22Rv1 (cell line): ENCODE data around the gene ANAPC4.

ENCODE experiments used
- H3K27ac ChIP-seq: fragments of 450-650 bp; 2 replicates; pipeline ENCODE4 v1.5.1; 2017
- ZFX ChIP-seq: fragments of 450-650 bp; IDR thresholded peaks from 2 replicates; pipeline ENCODE4 v1.6.1; 2017; ENCODE audit warnings: antibody characterized with exemption, borderline replicate concordance
- TF ChIP-seq, protein P1 (sequence below): fragments of 450-650 bp; IDR thresholded peaks from 2 replicates; pipeline ENCODE4 v1.5.1; 2017; ENCODE audit warnings: mild to moderate bottlenecking

Gene ANAPC4

GRCh38 chr4:25446611-25447010 is 69.5 kb downstream of the ANAPC4 start:
- TF ChIP-seq, protein P1, sequence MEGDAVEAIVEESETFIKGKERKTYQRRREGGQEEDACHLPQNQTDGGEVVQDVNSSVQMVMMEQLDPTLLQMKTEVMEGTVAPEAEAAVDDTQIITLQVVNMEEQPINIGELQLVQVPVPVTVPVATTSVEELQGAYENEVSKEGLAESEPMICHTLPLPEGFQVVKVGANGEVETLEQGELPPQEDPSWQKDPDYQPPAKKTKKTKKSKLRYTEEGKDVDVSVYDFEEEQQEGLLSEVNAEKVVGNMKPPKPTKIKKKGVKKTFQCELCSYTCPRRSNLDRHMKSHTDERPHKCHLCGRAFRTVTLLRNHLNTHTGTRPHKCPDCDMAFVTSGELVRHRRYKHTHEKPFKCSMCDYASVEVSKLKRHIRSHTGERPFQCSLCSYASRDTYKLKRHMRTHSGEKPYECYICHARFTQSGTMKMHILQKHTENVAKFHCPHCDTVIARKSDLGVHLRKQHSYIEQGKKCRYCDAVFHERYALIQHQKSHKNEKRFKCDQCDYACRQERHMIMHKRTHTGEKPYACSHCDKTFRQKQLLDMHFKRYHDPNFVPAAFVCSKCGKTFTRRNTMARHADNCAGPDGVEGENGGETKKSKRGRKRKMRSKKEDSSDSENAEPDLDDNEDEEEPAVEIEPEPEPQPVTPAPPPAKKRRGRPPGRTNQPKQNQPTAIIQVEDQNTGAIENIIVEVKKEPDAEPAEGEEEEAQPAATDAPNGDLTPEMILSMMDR, result no peak
- no peak for TF ChIP-seq ZFX
- no peak overlapping the region for H3K27ac ChIP-seq

DNA sequence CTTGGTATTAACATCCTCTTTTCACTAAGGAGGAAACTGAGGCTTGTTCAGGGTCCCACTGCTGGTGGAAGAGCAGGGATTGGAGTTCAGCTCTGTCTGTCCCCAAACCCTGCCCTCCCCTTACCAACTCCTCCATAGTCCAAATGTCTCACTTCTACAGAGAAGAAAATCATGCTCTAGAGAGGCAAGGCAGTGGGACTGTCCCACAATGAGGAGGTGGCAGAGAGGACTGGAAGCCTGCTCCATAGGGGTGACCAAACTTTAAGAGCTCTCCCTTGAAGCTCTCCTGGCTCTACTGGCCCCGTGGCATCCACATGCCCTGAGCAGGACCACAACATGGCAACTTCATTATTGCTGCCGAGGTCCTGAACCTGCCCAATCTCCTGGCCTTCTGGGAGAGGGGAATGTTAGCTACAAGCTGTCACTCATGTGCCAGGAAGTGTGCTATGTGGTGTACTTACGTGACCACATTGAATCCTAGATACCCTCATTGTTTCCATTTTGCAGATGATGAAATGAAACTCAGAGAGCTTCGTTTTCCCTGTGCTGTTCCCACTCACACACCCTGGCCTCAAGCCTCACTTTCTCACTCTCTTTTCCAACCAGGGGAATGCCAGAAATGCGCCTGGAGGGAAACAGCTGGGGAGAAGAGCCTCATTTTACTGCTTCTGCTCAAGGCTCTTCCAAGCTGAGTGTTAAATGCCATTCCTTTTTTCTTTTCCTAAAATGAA is 71.5 kb downstream of the ANAPC4 start:
- TF ChIP-seq, protein P1, result no peak
- H3K27ac ChIP-seq, result no peak overlapping the region

- no peak overlapping the region for H3K27ac ChIP-seq
- TF ChIP-seq, protein P1, result no peak
- TF ChIP-seq ZFX, result no peak
Measured at GRCh38 chr4:25449270-25449669, 72.2 kb downstream of the ANAPC4 start.

DNA sequence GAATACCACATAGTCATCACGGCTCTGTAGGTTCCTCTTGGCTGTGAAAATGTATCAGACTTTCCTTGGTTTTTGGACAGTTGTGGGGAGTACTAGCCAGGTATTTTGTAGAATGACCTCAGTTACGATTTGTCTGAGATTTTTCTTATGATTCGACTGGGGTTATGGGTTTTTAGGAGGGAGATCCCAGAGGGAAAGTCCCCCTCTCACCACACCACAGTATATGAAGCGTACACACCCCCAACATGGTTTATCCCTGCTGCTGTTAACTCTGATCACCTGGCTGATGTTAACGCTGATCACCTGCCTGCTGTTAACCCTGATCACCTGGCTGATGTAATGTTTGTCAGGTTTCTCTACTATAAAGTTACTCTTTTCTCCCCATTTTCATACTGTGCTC is 72.6 kb downstream of the ANAPC4 start:
- TF ChIP-seq ZFX, result no peak
- TF ChIP-seq, protein P1, result no peak
- no peak overlapping the region for H3K27ac ChIP-seq

DNA sequence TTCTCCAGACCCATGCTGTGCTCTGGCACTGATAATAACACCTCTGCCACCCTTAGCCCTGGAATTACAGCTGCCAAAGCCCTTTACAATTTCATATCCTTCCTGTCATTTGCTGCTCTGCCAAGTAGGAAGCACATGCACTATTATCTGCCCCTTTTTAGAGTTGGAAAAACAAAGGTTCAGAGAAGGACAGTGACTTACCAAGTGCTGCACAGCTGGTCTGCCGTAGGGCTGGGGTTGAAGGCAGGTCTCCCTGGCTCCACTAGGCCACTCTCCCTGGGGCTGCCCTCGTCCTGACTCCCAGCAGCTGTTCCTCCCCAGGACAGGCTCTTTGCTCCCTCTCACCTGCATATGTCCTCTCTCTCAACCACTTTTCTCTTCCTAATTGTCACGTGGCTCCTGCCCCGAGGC is 73.4 kb downstream of the ANAPC4 start:
- TF ChIP-seq, protein P1, result no peak
- TF ChIP-seq ZFX, result no peak
- no peak overlapping the region for H3K27ac ChIP-seq

DNA sequence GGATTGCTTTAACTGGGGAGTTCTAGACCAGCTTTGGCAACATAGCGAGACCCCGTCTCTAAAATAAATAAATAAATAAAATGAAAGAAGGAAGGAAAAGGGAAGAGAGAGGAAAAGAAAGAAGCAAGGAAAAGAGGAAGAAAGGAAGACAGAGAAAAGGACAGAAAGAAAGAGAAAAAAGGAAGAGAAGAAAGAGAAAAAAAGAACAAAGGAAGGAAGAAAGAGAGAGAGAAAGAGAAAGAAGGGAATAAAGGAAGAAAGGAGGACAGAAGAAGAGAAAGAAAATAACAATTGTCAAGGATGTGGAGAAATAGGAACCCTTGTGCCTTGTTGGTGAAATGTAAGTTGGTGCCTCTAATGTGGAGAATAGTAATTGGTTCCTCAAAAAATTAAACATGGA is 74.6 kb downstream of the ANAPC4 start:
- TF ChIP-seq ZFX, result no peak
- TF ChIP-seq, protein P1, result no peak
- no peak overlapping the region for H3K27ac ChIP-seq

GRCh38 chr4:25452081-25452480 is 75.0 kb downstream of the ANAPC4 start:
- TF ChIP-seq ZFX, result no peak
- H3K27ac ChIP-seq, result no peak overlapping the region

DNA sequence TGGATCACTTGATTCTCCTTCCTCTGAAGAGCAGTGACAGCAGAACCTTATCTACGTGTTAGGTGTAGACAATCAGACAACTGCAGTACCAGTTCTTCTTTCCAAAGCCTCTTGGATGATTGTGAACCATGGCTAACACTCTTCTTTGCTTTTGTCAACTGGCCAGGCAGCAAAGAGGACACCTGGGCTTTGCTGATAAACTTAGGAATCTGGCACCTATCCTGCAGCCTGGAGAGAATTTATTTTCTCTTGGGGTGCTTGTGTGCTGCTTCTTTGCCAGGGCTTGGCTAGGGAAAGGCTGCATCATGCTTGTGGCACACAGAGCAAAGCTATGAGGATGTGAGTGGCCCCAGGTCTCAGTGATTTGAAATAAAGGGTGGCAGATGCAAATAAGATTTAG is 77.4 kb downstream of the ANAPC4 start:
- no peak overlapping the region for H3K27ac ChIP-seq
- no peak for TF ChIP-seq ZFX
- TF ChIP-seq, protein P1, result no peak
